HEK293T (cell line): ENCODE results near the gene IGF2.

Experiments
- ARNT ChIP-seq: fragments of 450-650 bp; IDR thresholded peaks from 2 replicates; pipeline ENCODE4 v1.6.1; 2017; ENCODE audit warnings: mild to moderate bottlenecking
- FOXK2 ChIP-seq: fragments of 450-650 bp; IDR thresholded peaks from 2 replicates; pipeline ENCODE4 v1.6.1; 2016; ENCODE audit warnings: mild to moderate bottlenecking
- SUZ12 ChIP-seq: fragments of 450-650 bp; IDR thresholded peaks from 2 replicates; pipeline ENCODE4 v1.6.1; 2016; ENCODE audit warnings: mild to moderate bottlenecking

GRCh38 chr11:2133241-2134021 is 5.8 kb downstream of the IGF2 start:
- no peak for TF ChIP-seq FOXK2
- TF ChIP-seq SUZ12: no peak
- TF ChIP-seq ARNT: no peak
